Stomach smooth muscle (tissue), 2 donors: ENCODE results near the gene NUDT4B.
"Not testable (repeated sequence)": the region's sequence is repeated elsewhere in the genome, so short reads cannot be mapped to it uniquely, and the experiment has no call there.

Experiments used
- H3K27ac ChIP-seq: one replicate; pipeline ENCODE4 v1.7.0; 2013; ENCODE audit warnings: mild to moderate bottlenecking, low read length, inconsistent platforms
- H3K27me3 ChIP-seq, 2 donors: one replicate each; pipeline ENCODE4 v1.7.0; 2013; ENCODE audit warnings: low read length in 2 of 2; ENCODE audit not compliant: insufficient read depth in 2 of 2, control insufficient read depth in 1 of 2
- H3K36me3 ChIP-seq, 2 donors: one replicate each; pipeline ENCODE4 v1.7.0; 2013; ENCODE audit warnings: low read length in 2 of 2; ENCODE audit not compliant: control insufficient read depth in 2 of 2, insufficient read depth in 2 of 2
- H3K4me1 ChIP-seq: one replicate; pipeline ENCODE4 v1.7.0; 2013; ENCODE audit warnings: low read length; ENCODE audit not compliant: control insufficient read depth, insufficient read depth
- H3K4me3 ChIP-seq, 2 donors: one replicate each; pipeline ENCODE4 v1.7.0; 2013; ENCODE audit warnings: low read length in 2 of 2
- H3K9ac ChIP-seq, 2 donors: one replicate each; pipeline ENCODE4 v1.7.0; 2013; ENCODE audit warnings: low read length in 2 of 2, mild to moderate bottlenecking in 1 of 2
- H3K9me3 ChIP-seq, 2 donors: one replicate each; pipeline ENCODE4 v1.7.0; 2013; ENCODE audit warnings: low read length in 2 of 2; ENCODE audit not compliant: control insufficient read depth in 2 of 2
- donor health status: healthy.
- donor health status: Pancreatic carcinoma.

NUDT4B gene

GRCh38 chr1:148738667-148739066 is 9.9 kb upstream of the NUDT4B start:
- not testable (repeated sequence) for H3K4me3 ChIP-seq, H3K4me1 ChIP-seq, H3K27ac ChIP-seq, H3K36me3 ChIP-seq, H3K9me3 ChIP-seq, H3K27me3 ChIP-seq, H3K9ac ChIP-seq

- not testable (repeated sequence) for H3K36me3 ChIP-seq, H3K4me1 ChIP-seq
Observed at GRCh38 chr1:148743200-148743599, 5.4 kb upstream of the NUDT4B start.

DNA sequence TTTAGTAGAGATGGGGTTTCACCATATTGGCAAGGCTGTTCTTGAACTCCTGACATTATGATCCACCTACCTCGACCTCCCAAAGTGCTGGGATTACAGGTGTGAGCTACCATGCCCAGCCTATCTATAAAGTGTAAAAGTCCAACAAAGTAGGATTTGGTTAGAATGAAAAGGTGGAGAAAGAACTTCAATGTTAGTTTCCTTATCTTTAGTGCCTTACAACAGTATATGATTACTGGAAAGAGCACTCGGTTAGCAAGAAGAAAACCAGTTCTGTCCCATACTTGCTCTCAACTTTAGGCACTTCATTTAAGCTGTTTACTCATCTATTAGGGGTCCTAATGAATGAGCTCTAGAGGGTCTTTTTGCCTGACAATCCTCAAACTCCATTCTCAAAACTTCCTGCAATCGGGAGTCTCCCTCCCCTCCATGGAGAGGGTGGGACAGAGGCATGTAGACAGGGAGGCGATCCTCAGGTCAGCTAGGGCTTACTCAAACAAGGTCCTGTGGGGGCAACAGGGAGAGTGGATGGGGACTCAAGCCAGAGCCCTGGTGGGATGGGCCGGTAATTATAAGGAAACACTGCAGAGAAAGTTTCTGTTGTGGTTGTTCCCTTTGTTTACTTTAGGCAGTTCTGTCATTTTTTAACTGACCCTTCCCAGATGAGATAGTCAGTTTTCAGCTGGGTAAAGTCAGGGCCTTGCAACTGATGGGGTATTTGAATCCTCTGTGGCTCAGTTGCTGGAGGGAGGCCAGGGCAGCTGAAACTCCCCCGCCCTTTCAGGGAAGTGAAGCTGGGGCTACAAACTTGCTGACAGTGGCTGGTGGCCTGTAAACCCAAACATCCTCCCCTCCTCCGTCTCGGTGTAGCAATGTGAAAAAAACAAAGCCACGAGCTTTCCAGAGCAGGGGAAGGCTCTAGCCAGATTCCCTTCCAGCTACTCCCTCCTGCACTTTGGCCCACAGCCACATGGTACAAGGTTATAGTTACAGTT is 4.6 kb upstream of the NUDT4B start:
- not testable (repeated sequence) for H3K9ac ChIP-seq

More at GRCh38 chr1:148743200-148743599, 5.4 kb upstream of the NUDT4B start:
- not testable (repeated sequence) for H3K9ac ChIP-seq, H3K9me3 ChIP-seq, H3K27ac ChIP-seq, H3K4me3 ChIP-seq, H3K27me3 ChIP-seq

DNA sequence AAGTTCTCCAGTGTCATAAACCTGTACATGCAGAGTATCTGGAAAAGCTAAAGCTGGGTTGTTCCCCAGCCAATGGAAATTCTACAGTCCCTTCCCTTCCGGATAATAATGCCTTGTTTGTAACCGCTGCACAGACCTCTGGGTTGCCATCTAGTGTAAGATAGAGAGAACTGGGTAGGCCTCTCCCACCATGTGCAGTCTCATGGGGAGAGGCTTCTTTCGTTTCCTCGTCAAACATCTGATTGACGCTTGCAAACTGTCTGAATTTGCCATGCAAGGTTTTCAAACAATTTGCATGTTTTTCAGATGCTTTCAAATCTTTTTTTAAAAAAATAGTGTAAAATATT is 734 bp downstream of the NUDT4B start:
- H3K9ac ChIP-seq, H3K4me3 ChIP-seq, H3K36me3 ChIP-seq, H3K4me1 ChIP-seq, H3K27me3 ChIP-seq, H3K27ac ChIP-seq, H3K9me3 ChIP-seq: not testable (repeated sequence)

More for the DNA sequence above, 4.6 kb upstream of the NUDT4B start:
- H3K4me1 ChIP-seq, H3K4me3 ChIP-seq, H3K27ac ChIP-seq, H3K27me3 ChIP-seq, H3K9me3 ChIP-seq, H3K36me3 ChIP-seq: not testable (repeated sequence)

DNA sequence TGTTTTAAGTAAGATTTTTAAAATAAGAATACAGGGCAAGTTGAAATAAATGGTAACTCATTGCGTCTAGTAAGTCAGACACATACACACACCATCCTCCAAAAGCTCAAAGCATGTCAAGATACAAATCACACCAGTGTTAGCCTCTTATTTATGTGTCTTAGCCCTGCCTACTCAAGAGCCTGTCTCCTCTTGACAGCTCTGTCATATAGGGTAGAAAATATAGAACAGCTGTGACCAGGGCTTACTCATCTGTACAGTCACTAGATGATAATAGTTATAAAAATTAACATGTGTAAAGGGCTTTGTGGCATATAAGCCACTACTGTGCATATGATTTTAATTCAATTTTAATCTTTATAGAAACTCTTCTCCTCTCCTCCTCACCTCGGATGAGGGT is 7.7 kb downstream of the NUDT4B start:
- H3K27me3 ChIP-seq, H3K36me3 ChIP-seq, H3K4me1 ChIP-seq, H3K9ac ChIP-seq, H3K27ac ChIP-seq, H3K9me3 ChIP-seq, H3K4me3 ChIP-seq: not testable (repeated sequence)

DNA sequence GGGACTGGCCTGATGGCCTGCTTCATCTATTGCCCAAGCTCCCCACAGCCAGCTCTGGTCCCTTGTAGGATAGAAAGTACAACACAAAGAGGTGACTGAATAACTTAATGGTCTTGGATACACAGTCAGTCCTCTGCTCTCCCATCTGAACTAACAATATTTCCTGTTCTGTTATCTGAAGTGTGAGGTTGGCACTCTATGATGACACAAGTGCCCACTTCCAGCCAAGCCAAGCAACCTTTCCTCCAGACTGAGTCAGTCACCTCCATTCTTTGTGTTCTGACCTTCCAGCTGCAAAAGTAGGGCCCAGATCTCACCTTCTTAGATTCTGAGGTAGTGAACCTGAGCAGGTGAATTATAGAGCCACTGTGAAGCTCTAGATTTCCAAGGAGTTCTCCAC is 8.9 kb downstream of the NUDT4B start:
- not testable (repeated sequence) for H3K4me3 ChIP-seq, H3K27me3 ChIP-seq, H3K9me3 ChIP-seq, H3K4me1 ChIP-seq, H3K27ac ChIP-seq, H3K9ac ChIP-seq, H3K36me3 ChIP-seq

- not testable (repeated sequence) for H3K36me3 ChIP-seq, H3K4me1 ChIP-seq, H3K4me3 ChIP-seq, H3K27me3 ChIP-seq, H3K9ac ChIP-seq, H3K27ac ChIP-seq, H3K9me3 ChIP-seq
Observed at GRCh38 chr1:148758412-148758811, 9.8 kb downstream of the NUDT4B start.

DNA sequence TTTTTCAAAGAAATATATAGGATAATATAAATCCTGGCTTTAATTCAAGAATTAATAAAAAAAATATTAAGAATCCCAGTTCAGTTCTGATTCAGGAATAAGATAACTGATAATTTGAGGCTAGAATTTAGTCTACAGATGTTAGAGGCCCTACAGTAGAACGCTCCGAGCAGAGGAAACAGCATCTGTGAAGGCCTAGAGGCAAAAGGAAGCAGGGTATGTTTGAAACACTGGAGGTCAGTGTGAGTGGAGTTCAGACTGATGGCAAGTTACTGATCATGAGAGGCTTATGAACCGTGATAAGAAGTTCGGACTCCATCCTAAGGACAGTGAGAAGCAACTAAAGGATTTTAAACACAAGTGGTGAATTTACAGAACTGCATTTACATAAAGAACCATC is 10.4 kb downstream of the NUDT4B start:
- H3K4me3 ChIP-seq, H3K9me3 ChIP-seq, H3K27me3 ChIP-seq, H3K4me1 ChIP-seq, H3K27ac ChIP-seq, H3K9ac ChIP-seq, H3K36me3 ChIP-seq: not testable (repeated sequence)

DNA sequence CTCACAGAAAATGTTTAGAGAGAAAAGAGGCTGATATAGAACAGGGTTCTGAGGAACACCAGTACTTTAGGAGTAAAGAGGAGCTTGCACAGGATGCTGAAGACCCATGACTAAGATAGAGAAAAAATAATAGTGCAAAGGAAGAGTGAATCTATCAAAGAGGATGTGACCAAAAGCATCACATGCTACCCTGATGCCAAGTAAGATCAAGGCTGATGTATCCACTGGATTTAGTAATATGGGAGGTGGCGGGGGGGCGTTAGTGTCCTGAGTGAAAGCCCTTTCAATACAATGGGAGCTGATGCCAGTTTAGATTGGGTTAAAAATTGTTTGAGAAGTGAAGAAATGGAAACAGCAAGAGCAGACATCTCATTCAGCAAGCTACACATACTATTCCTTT is 11.2 kb downstream of the NUDT4B start:
- H3K9ac ChIP-seq, H3K36me3 ChIP-seq, H3K27ac ChIP-seq: not testable (repeated sequence)

DNA sequence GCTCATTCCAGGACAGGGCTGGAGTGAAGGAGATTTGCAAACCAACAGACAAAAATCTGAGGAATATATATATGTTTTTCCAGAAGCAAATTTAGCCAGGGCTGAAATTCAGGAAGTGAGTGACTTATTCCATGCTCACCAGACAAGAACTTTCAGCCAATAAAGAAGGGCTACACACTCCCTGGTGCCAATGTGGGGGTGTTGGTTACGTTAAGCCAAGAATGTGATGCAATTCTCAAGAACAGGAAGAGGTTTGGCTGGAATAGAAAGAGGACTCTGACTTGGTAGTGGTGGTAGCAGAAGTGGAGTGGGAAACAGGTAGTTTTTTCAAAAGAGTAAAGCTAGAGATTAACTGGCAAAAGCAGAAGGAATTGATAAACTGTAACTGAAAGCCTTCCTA is 11.6 kb downstream of the NUDT4B start:
- H3K27ac ChIP-seq, H3K9me3 ChIP-seq, H3K9ac ChIP-seq, H3K4me3 ChIP-seq, H3K27me3 ChIP-seq, H3K36me3 ChIP-seq, H3K4me1 ChIP-seq: not testable (repeated sequence)

More for the DNA sequence above, 11.2 kb downstream of the NUDT4B start:
- H3K27me3 ChIP-seq, H3K9me3 ChIP-seq, H3K4me1 ChIP-seq, H3K4me3 ChIP-seq: not testable (repeated sequence)

DNA sequence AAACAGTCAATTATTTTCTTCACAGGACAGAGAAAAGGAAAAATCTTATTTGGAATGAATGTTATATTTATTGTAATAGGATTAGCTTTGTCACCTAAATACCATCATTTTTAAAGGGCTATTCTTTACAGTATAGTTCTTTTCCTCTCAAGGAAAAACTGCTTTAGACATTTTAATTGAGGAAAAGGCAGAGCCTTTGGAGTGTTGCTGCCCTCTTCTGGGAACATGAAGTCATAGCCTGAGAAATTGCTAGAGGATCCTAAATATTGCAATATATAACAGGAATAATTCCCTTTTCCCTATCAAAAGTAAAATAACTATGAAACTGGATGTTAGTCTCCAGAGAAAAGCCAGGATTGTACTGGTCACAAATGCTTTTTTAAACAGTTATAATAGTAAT is 12.8 kb downstream of the NUDT4B start:
- not testable (repeated sequence) for H3K36me3 ChIP-seq, H3K9ac ChIP-seq, H3K27ac ChIP-seq, H3K4me1 ChIP-seq, H3K27me3 ChIP-seq, H3K4me3 ChIP-seq, H3K9me3 ChIP-seq
